Mesenteric fat pad (tissue), 1 donor: ENCODE measurements around the gene GPANK1. TPM values are rescaled to one million over a fixed set of nuclear protein-coding genes. Genes with fewer than 3 reads are reported as not detected.

Experiments
- DNase-seq: peaks from one replicate; pipeline ENCODE4 v3.0.0-alpha.2; 2020; ENCODE audit warnings: low spot score
- total RNA-seq: library from RNA; stranded (reverse); fragmentation: NEBNext Ultra II Directional; extraction: Animal tissue kit (Norgen Biotek cat#: 25700); gene quantifications from one replicate; pipeline ENCODE4 v1.2.1, GENCODE V29; 2021
- donor health status: DM: yes; HTN: yes; CAD: no.

Gene GPANK1
- total RNA-seq, 1 donor from 2014 or later, result 10.5 TPM

DNA sequence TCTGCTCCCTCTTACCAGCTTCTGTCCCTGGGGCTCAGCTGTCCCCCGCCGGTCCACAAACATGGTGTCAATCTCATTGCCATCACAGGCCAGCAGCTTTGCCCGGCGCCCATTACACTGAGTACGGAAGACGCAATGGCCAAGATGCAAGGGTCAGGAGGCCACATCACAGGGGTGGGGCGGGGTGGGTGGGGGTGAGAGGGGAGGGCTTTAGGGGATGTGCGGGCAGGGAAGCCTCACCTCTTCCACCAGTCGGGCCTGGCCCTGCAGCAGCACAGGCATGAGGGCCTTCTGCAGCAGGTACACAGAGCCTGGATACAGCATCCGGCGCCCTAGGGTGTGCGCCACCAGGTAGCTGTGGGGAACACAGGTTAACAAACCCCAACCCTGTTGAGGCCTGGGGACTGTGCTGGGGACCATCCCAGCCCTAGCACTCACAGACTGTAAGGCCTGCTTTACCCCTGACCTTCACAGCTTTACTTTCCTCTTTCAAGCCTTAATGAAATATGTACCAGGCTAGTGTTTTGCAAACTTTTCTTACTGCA, 26.8 kb upstream of the GPANK1 start:
- no peak for DNase-seq

DNA sequence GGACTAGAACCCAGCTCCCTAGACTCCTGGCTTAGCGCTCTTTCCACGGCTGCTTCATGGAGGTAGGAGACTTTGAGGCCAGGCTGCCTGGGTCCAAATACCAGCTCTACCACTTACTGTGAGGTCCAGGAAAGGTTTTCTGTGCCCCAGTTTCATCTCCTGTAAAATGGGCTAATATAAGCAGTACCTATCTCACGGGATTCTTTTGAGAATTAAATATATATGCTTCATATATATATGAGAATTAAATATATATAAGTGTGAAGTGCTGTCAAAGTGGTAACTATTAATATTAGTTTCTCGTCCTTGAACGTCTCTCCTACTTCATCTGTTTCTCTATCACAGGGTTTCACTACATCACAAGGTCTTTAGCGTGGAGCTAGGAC, 26.3 kb upstream of the GPANK1 start:
- no peak for DNase-seq

DNA sequence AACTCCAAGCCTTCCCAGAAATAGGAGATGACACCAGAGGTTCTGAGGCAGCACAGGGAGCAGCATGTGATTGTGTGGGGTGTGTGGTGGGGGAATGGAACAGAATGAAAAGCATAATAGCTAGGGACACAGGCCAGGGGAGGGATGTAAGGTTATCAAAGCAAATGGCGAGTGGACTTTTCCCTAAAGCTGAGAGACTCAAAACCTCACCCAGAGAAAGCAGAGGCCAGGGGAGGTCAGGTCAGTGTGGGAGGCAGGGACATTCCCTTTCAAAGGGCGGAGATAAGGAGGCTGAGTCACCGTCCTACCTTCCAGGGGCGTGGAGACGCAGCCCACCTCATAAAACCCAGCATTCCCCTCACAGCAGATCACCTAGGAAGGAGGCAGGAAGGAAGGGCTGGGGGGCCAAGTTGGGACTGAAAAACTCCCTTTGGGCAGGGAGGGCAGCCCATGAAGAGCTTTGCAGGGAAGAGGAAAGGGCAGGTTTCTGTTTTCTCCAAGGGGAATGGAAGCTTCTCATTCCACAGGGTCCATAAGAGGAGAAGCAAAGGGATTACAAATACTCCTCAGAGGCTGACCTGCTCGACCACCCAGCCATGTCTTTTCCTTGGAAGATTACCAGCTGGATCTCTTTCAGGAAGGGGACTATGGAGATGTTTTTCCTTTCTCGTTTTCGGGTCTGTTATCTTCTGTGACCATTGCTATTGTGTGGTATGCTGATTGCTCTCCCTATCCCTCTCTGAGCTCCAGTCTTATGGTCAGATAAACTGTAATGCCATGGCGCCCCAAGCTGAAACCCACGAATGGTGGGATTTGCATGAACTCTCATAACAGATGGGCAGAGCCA, 25.7 kb upstream of the GPANK1 start:
- DNase-seq, result no peak

DNA sequence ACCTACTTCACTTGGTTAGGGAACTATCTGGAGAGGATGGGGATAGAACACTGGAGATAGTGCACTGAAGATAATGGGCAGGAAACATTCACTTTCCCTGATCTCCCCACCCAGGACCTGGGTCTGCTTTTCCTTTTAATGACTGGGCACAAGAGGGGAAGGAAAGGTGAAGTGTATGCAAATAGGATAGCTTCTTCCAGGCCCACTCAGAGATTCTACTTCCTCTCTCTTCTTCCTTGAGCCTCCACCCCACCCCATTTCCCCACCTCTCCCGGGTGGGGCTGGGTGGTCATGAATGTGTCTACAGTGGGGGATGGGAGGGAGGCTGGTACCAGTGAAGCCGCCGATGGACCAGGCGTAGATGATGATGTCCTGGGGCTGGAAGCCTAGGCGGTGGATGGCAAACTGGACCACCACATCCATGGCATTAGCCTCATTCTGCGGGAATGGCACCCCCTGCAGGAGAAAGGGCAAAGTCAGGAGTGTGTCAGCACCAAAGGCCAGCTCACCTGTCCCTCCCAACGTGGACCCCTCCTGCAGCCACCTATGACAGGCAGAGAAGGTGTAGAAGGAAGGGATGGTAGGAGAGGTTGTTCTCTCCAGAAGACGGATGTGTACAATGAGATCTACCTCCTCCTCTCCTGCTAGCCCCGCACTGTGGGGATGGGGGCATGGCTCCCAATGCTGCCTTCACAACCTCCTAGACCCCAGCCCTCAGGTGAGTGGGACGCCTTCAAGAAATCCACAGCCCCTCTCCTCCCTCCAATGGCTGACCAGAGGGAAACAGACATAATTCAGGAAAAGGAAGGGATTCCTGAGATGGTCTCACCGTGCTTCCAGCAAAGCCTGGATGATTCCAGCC, 24.7 kb upstream of the GPANK1 start:
- DNase-seq, result no peak

DNA sequence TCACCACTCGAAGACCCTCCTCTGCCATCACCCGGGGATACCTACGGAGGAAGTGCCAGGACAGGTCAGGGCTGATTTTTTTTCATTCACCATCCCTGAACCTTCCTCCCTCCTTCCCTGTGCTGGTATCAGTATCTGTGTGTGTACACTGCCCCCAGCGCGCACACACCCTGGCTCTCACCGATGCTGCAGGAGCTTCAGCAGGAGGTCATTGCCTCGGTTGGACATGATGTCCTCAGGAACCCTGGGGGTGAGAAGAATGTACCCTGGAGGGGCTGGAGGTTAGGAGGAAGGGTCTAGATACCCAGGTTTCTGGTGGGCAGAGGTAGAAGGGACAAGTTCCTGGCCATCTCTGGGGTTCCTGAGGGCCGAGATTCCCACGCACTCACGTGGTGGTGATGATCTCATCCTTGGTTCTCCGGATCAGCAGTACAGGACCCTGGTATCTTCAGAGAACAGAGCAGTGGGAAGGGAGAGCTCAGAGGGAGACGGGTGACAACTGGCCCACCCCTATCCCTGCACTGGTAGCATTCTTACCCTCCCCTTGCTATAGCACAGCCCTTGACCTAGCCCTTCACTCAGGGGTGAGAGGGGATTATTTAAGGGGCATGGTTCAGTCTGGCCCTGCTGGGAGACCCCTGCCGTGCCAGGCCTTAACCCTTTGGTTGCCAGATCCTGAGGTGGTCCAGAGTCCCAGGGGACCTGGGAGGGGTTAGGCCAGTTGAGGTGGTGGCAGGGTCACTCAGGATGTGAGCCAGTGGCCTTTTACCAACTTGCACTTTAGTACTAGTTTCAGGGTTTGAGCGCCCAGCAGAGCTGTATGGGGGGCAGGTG, 23.3 kb upstream of the GPANK1 start:
- DNase-seq, result no peak

DNA sequence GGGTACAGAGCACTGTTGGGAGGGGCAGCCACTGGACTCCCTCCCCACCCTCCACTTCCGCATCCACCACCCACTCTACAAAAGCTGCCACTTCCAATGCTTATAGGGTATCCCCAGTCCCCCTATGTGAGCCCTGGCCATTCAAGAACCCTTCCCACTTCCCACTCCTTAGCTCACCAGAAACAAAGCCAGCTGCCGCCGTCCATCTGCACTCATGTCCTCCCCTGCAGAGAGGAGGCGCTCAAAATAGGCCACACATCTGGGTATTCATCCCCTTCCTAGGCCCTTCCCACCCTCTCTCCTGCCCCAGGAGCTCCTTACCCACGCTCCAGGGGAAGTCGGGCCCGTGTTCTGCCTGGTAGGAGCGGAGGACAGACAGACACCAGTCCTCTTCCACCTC, 22.5 kb upstream of the GPANK1 start:
- no peak for DNase-seq

DNA sequence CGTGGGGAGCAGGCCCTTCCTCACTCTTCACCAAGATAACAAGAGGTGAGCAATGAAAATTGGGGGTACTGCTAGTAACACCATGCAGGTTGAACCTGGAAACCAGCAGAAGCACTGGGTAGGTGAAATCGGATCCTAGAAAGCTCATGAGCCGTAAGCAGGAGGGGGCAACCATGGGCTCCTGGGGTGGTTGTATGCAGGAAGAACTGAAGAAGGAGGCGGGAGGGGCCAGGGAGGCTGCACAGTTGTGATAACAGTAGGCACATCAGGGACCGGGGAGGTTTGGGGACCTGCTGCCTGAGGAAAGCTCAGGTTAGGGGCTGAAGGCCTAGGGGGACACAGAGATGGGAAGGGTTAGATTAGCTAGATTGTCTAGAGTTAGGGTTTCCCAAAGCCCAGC, 21.7 kb upstream of the GPANK1 start:
- DNase-seq, result no peak

DNA sequence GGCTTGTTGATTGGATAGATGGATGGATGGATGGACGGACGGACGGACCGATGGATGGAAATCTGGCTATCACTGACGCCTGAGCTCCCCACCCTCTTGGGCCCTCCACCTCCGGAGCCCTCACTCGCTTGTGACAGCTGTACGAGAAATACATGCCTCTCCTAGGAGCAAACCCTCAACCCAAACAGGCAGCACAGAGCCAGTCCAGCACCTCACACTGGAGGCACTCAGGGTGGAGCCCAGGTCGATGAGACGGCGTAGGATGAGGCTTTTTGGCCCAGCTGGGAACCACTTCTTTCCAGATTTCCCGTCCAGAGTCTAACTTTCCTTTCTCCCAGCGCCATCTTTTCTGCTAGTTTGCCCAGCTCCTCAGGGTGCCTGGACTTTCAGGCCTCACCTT, 18.8 kb upstream of the GPANK1 start:
- no peak for DNase-seq

DNA sequence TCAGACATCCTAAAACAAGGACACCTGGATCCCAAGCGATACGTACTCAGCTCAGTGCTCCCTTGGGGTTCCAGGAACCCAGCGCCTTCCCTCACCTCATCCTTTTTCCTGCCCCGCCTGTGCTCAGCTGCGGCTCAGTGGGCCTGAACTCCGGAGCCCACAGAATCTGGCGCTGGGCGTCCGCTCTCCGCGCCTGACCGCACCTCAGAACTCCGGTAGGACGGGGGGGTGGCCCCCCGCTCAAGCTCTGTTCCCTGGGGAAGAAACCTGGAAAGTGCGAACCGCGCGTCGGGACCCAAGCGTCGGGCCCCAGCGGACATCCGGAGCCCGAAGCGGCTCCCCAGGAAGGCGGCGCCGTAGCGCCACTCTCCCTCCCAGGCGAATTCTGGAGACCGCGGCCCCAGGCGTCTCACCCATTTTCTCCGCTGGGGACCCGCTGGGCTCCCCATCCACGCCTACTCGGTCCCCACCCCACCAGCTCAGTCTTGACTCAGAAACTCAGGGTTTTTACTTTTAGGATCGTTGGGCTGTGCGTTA, 16.4 kb upstream of the GPANK1 start:
- DNase-seq, result peak; percentile 91

DNA sequence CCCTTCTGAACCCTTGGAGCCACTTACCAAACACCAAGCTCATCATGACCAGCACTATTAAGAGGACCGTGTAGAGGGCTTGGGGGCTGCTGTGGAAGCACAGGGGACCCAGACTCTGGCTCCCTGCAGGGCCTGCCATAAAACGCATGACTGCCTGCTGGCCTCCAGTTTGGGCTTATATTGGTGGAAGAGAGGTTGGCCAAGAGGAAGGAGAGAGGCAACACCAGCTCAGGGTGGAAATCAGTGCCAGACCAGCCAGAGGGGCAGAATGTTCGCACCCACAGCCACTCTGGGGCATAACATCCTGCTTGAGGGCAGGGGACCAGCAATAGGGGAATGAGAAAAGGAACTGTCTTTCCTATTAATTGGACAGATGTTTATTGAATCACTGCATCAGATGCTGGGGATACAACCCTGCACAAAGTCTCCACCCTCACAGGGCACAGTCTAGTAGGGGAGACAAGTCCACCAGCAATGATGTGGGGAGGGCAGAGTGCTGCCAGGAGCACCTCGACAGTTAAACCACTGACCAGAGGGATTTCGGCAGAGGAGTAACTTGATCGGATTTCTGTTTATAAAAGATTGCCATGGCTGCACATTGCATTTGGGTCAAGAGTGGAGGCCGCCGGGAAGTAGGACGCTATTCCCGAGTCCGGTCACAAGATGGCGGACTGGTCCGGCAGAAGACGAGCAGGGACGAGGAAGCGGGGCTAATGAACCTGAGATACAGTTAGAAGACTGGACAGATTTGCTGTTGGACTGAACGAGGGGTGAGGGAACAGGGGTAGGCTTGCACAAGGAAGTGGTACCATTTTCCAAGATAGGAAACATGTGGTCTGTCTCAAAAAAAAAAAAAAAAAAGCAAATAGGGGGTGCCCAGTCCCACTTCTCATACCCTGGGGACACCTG, 15.7 kb upstream of the GPANK1 start, which contains the start of gene LY6G5C:
TSS of gene LY6G5C (minus strand) at position 842 of the 909 bp plus-strand sequence. CDS start at position 148, 694 bp downstream.
- DNase-seq, result no peak

DNA sequence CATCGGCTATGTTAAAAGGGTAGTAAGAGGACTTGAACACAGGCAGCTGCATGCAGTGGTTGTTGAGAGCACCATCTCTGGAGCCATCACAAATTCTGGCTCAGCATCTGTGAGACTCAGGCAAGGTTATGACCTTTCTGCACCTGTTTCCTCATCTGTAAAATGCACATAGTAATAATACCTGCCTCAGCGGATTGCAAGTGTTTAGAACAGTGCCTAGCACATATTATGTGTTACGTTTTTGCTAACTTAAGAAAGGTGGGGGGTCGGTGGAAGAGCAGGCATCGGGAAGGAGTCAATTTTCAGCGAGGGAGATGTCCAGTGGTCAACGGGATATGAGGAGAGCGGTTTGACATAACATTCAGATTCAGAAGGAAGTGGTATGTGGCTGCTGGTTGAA, 13.2 kb upstream of the GPANK1 start:
- DNase-seq, result no peak

DNA sequence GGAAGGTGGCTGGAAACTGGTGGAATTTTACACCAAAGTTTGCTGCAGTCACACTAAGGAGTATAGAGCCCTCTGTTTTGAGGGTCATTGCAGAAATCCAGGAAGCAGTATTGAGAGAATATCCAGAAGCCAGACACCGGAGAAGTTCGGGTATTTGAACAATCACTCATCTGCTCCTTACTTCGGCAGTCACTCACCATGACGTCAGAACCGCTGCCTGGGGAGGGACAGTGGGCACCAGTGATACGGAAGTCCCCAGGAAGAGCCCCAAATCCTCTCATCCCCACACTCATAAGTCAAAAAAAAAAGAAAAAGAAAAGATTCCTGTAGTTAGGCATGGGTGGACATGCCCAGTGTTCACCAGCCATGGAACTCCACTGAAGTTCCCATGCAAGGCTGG, 12.1 kb upstream of the GPANK1 start:
- DNase-seq, result no peak

DNA sequence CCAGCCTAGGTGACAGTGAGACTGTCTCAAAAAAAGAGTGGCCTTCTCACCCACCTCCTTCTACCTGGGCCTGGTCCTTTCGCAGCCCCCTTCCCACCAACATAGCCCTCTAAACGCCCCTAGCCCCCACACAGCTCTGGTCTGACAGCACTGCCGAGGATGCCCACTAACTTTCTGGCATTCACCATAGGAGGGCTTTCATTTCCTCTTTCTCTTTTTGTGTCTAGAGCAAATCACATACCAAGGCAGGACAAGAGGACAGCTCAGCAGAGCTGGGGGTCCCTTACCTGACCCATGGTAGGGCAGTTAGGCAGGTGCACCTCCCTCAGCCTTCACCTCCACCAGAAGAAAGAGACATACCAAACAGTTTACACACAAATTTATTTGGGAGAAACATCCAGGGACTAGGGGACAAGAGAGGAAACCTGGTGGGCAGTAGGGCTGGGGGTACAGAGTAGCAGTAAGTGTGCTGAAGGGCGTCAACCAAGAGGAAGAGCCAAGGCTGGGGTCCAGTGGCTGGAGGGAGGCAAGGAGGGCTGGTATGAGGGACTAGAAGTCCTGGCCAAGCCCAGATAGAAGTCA, 11.6 kb upstream of the GPANK1 start:
- DNase-seq, result no peak

DNA sequence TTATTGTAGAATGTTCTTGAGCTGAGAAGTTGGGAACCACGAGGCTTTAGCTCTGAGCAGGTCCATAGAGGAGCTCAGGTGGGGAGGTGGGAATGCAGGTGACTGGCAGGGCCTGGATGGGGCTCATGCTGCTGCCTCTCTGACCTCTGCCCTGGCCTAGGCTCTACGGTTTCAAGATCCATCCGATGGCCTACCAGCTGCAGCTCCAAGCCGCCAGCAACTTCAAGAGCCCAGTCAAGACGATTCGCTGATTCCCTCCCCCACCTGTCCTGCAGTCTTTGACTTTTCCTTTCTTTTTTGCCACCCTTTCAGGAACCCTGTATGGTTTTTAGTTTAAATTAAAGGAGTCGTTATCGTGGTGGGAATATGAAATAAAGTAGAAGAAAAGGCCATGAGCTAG, 4.9 kb upstream of the GPANK1 start, which contains the start of gene LY6G5B:
TSS of gene LY6G5B (plus strand) at position 301 of the 400 bp plus-strand sequence. CDS start 975 bp downstream, outside the sequence.
- no peak for DNase-seq

DNA sequence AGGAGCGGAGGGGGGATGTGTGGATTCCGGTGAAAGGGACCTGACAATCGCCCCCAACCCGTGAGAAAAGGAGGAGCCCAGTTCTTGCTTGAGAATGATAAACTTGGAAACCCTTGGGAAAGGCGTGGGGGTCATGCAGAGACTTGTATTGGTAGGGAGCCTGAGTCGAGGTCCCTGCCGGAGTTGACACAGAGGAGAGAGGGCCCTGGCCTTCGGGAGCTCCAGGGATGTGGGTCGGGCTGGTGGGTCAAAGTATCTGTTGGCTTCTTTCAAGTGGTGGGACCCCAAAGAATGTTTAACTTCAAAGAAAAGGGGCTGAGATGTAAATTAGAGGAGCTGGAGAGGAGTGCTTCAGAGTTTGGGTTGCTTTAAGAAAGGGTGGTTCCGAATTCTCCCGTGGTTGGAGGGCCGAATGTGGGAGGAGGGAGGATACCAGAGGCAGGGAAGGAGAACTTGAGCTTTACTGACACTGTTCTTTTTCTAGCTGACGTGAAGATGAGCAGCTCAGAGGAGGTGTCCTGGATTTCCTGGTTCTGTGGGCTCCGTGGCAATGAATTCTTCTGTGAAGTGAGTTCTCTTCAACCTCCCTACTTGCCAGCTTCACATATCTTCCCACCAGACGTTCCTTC, 1.7 kb upstream of the GPANK1 start:
- DNase-seq, result no peak

DNA sequence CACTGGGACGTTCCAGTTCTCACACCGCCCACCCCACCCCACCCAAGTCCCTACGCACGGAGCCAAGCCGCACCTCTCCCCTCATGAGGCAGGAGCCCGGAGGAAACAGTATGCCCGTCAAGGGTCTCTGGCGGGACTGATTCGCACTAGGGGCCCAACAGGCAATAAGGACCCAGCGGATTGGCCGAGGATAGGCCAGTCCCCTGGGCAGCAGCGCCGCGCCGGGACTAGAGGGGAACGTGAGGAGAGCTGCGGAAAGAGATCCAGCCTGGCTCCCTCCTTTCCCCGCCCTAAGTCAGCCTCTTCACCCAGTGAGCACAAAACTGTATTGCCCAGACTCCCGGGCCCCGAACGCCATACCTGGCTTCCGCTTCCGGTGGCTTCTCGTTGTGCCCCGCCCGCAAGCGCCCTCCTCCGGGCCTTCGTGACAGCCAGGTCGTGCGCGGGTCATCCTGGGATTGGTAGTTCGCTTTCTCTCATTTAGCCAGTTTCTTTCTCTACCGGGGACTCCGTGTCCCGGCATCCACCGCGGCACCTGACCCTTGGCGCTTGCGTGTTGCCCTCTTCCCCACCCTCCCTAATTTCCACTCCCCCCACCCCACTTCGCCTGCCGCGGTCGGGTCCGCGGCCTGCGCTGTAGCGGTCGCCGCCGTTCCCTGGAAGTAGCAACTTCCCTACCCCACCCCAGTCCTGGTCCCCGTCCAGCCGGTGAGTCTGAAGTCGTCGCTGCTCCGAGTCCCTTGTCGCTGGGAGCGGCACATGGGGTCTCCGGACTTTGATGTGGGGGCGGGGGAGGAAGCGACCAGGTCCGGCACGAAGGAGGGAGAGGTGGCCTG, 922 bp upstream of the GPANK1 start, which contains the start of gene CSNK2B:
TSS of gene CSNK2B (plus strand) at position 580 of the 836 bp plus-strand sequence. CDS start 752 bp downstream, outside the sequence.
- DNase-seq, result peak; percentile 98

DNA sequence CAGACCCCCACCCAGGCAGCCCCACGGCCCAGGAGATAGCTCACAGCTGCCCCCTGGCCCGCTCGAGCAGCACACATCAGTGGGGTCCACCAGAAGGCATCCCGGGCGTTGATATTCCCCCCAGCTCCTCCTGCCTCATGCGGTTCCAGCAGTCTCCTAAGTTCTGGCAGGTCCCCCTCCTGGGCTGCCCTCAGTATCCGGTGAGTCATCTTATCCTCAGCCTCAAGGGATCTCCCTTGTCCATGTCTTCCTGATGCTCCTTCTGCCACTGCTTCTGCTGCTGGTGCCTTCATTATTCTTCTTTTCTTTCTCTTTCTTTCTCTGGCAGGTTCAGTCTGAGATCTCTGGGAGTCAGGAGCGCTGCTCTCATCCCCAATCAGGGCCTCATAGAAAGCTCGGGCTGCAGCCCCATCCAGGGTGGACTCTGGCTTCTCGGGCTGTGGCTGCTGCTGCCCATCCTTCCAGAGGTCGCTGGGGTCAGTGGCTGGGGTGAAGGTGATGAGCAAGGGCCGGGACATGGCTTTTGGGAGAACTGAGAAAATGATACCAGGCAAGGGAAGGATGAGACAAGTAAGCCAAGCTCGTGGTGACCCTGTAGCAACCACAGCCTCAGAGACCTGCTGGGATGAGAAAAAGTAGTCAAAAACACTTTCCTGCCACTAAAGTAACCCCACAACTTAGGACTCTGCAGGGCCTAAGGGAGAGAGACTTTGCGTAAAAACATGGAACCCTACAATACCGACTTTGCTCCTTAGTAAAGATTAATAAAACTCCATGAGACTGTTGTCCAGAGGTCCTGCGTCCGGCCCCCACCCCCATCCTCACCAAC, 622 bp downstream of the GPANK1 start:
- no peak for DNase-seq
